GM10847 (cell line): Measurements from ENCODE around the gene MBD6.

ENCODE experiments used
- POLR2A ChIP-seq: IDR thresholded peaks from 2 replicates; pipeline ENCODE4 v1.6.1; 2011; ENCODE audit not compliant: insufficient read length; ENCODE audit errors: extremely low read depth

The MBD6 gene, protein sequence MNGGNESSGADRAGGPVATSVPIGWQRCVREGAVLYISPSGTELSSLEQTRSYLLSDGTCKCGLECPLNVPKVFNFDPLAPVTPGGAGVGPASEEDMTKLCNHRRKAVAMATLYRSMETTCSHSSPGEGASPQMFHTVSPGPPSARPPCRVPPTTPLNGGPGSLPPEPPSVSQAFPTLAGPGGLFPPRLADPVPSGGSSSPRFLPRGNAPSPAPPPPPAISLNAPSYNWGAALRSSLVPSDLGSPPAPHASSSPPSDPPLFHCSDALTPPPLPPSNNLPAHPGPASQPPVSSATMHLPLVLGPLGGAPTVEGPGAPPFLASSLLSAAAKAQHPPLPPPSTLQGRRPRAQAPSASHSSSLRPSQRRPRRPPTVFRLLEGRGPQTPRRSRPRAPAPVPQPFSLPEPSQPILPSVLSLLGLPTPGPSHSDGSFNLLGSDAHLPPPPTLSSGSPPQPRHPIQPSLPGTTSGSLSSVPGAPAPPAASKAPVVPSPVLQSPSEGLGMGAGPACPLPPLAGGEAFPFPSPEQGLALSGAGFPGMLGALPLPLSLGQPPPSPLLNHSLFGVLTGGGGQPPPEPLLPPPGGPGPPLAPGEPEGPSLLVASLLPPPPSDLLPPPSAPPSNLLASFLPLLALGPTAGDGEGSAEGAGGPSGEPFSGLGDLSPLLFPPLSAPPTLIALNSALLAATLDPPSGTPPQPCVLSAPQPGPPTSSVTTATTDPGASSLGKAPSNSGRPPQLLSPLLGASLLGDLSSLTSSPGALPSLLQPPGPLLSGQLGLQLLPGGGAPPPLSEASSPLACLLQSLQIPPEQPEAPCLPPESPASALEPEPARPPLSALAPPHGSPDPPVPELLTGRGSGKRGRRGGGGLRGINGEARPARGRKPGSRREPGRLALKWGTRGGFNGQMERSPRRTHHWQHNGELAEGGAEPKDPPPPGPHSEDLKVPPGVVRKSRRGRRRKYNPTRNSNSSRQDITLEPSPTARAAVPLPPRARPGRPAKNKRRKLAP

DNA sequence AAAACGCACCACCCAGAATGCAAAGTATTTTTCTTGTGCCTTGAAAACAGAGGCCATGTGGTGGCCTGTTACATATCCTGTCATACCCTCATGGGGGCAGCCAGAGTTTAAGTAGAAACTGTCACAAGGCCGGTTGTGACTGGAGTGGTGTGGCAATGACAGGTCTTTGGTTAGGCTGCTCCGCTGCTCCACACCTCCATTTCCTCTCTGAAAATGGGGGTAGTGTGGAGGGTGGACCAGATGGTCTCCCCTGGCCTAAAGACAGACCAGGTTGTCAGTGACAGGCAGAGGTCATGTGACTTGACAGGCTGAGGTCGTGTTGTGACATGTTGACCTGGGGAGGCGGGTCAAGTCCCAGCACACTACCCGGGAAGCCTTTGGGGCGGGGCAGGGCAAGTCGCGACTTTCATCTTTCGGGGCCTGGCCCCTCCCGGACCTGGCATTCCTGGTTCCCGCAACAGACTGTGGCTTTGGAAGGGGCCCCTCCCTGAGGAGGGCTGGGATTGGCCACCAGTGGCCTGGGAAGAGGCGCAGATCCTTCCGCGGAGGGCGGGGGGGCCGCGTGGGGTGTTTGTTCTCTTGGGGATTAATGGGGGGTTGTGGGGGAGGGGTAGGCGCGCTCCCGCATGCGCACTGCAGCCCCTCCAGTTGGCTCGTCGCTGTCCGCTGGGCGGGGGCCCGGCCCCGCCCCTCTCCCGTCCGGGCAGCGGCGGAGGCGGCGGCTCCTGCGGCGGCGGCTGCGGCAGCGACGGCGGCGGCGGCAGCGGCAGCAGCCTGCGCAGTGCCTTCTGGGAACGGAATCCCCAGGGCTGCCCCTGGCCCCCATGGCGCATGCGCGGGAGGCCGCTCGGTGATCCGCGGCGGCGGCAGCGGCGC, at the start of gene MBD6:
TSS of gene MBD6 (plus strand) at position 814 of the 876 bp plus-strand sequence. CDS start 1,480 bp downstream, outside the sequence.
- peak; percentile 31 for TF ChIP-seq POLR2A

DNA sequence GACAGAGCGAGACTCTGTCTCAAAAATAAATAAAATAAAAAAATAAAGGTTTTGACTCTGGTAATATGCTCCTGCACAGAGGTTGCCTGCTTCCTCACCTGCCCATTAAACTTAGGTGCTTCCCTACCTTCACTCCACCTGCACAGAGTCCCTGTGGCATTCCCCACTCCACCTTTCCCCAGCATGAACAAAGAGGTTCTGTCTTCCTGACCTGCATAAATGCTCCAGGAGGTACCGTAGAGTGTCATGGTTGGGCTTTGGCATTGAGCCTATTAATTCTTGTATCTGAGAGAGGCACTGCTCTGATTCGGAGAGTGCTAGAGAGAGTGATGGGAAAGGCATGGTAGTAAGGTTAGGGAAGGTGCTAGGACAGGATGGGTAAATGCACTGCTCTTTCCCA, 49.2 kb upstream of the MBD6 start:
- no peak for TF ChIP-seq POLR2A

DNA sequence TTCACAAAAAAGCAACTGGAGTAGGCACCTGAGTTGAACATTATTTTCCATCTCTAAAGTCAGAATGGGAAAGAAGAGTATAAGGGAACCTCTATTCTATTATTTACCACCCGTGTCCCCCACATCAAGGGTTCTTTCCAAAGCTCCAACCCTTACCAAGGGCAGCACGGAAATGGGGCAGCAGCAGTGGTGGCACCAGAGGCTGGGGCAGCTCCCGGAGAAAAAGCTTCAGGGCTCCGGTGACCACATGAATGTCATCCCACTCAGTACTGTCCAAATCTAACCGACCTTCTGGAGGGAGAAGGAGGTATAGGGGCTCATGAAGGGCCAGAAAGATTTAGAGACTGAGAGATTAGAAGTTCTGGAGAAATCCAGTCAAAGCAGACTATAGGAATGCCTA, 48.7 kb upstream of the MBD6 start:
- TF ChIP-seq POLR2A = no peak

DNA sequence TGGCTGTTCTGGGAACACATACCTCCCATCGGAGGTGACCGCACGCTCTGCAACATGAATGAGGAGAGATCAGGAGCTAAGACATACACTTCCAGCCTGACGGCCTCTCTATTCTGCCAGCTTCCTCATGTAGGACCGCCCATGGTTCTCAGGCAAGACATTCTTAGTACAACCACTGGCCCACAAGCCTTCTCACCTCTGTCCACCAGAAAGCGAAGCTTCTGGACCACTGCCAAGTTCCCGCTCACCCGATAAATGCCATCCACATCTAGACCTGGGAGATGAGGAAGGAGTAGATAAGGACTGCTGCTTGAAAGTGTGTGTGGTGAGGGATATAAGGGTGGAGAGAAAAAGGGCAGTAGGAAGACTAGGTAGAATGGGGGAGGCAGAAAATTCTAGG, 48.2 kb upstream of the MBD6 start:
- no peak for TF ChIP-seq POLR2A

DNA sequence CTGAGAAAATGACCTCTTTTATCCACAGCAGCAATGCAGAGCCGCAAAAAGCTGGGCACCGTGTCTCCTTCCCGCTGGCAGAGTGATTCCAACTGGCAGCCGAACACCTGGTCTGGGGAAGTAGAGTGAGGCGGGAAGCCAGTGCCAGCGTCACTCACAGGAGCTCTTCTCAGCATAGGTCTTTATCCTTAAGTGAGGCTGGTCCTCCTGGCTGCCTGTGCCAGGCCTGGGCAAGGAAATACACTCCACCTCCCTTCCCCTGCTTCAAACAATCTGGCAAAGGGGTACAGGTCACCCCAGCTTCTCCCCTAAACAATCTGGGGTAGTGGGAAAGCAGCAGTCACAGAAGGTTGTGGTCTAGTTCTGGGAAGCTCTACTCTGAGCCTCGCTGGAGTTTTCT, 47.8 kb upstream of the MBD6 start:
- no peak for TF ChIP-seq POLR2A

DNA sequence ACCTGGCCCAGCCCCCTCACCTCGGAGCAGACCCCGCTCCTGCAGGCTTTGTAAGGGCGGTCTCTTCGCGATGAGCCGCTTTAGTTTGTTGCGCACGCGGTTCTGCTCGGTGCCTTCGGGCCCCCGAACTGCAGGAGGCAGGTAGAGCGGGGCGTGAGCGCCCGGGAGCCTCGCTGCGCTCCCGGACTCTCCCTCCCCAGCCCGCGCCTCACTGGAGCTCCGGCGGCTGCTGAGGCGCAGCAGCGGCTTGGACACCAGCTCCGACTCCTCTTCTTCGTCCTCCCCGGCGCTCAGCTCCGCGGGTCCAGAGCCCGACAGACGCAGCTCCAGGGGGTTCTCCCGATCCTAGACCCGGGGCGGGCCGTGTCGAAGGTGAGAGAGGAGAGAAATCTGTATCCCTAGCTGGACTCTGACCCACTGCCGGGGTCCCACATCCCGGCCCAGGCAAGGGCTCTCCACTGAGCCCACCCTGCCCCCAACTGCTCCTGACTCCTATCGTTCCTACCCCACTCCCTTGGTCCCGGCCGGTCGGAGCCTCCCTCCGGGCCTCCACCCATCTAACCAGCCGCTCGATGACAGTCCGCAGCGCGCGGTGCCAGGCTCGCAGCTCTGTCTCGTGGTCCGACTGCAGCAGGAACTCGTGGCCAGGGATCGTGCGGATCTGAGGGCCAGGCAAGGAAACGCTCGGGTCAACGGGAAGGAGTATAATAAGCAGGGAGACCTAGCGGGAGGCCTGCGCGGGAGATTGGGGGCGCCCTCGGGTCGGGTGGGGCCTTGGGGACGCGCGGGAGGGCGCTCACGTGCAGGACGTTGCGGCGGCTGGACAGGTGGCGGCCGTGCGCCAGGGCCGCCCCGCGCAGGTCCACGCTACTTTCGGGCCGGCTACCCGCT, 47.1 kb upstream of the MBD6 start:
- no peak for TF ChIP-seq POLR2A

DNA sequence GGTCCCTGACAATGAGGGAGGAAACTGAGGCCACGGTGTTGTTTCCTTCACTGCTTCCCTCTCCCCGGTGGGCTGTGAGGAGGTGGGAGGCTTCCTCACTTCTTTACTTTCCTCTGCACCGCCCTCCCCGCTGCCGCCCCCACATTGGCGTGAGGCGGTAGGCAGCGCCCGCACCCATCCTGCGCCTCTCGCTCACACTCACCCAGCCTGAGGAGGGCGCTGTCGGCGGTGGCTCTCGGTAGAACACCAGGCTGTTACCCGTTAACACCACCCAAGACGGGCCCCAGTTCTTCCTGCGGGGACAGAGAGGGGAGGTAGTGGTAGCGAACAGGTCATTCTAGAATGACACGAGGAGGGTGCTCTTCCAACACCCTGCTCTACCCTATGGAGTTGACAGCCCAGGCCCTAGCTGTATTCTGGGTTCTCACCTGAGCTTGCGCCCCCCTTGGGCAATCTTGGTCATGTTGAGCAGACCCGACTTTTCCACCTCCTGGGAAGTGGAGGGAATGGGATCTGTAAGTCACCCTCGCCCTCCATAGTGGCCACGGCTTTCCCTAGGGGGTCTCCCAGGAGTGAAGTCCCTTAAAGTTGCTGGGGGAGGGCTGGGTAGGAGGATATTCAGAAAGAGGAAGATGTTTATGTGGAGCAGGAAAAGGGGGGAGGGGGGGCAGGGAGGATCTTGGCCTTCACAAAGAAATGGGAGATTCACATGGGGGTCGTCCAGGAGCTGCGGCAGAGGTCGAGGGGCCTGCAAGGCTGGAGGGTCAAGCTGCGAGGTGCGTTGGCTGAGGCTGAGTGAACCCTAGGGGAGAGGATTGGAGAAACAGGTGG, 46.2 kb upstream of the MBD6 start:
- peak; percentile 31 for TF ChIP-seq POLR2A

DNA sequence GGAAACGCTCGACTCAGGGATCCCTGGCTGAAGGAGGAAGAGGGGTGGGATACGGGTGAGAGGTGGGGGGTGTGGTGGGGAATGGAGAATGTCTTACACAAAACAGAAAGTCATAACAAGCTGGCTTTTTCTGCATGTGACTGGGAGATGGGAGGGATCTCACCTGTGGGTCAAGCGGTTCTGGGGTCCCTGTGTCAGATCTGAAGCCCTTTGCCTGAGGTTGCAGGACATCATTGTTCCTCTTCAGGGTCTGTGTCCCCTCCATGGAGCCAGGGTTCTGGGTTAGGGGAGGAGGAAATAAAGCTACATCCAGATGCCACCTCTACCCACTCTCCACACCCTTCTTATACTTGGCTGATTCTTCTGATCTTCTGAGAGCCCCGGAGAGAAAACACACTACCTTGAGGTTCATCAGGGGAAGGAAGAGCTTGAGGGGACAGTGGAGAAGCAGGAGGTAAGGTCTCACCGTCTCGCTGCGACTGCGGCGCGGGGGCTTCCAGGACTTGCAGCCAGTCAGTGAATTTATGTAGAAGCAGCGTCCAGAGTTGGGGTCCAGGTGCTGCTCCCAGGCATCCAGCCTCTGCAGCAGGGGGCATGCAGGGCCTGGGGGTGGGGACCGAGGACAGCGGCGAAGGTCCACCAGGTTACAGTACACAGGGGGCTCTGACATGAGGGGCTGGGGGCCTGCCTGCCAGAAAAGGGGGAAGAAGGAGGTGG, 45.5 kb upstream of the MBD6 start:
- TF ChIP-seq POLR2A = no peak

DNA sequence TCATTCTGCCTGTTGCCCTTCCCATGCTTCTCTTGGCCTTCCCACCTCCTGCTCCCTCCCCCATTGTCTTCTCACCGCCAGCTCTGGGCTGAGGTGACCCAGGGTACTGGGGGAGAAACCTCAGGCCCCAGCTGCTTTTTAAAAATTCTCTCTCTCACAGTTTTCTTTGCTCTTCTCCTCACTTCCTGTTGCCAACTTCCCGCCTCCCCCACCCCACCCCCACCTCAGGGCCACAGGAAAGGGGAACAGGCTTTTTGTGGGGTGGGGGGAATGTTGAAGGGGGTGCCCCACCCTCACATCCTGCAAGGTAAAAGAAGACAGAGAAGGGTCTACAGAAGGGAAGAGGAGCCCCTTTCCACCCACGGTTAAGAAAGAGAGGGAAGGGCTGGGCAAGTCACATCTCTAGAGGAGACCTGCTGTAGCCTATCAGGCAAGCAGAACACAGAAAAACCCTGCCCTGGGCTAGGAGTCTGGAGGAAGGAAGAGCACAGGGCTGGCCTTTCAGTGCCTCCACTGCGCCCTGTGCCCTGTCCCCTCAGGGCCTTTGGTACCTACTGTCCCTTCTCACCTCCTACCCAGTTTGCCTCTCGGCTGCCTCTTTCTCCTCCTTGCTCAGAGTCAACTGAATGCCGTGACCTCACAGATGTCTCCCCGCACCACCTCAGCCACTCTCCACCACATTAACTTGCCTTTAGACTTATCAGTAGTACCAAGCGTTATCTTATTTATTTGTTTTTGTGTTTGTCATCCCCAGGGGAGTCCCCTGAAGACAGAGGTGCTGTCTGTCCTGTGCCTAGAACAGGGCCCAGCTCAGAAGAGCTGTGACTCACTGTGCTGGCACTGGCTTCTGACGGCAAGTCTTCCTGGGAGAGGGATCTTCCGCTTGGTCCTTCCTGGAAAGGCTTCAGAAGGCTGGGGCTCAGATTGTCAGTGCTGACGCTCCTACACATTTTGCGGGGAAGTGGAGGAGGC, 44.6 kb upstream of the MBD6 start:
- peak; percentile 34 for TF ChIP-seq POLR2A

DNA sequence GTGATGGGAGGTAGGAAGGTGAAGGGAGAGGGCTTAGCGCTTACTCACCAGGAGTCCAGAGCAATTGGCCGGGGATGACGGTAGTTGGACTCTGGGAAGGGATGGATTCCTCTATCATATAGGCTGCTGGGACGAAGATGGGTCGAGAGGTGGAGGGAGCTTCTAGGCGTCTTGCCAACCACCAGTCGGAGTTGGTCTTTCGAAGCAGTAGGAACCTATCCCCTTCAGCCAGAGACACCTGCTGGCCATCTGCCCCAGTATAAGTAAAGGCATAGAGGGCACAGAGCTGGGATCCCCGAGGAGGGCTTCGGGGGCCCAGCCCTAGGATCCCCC, 43.6 kb upstream of the MBD6 start:
- no peak for TF ChIP-seq POLR2A

DNA sequence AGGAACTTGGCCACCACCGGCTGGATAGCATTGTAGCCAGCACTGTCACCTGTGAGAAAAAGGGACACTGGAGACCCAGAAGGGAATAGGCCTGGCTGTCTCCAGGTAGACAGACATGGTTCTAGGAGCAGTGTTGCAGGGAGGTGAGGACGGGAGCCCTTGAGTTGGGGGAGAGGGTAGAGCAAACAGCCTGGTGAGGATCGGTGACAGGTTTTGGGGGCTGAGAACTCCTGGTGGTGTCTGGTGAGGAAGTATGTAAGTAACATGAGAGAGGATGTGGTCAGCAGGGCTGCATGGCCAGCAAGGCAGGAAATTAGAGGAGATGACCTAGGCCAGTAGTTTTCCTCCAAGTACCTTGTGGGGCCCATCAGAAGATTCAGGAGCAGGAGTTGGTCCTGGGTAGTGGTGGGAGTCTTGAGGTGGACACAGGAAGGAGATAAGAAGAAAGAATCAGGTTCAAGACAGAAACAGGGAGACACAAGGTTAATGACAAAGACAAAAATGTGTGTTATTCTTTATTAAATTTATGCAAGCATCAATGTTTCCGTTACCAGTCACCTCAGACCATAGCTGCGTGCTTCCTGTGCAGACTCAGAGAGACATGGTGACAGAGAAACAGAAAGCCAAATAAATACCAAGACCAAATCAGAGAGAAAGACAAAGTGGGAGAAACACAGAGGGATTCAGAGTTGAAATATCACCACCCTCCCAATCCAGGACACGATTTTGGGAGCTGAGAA, 43.1 kb upstream of the MBD6 start, which contains the start of gene ARHGAP9:
TSS of gene ARHGAP9 (minus strand) at position 491 of the 740 bp plus-strand sequence. CDS start at position 31, 460 bp downstream.
- no peak for TF ChIP-seq POLR2A
